ENCODE measurements around the gene COLEC11.

COLEC11 gene

DNA sequence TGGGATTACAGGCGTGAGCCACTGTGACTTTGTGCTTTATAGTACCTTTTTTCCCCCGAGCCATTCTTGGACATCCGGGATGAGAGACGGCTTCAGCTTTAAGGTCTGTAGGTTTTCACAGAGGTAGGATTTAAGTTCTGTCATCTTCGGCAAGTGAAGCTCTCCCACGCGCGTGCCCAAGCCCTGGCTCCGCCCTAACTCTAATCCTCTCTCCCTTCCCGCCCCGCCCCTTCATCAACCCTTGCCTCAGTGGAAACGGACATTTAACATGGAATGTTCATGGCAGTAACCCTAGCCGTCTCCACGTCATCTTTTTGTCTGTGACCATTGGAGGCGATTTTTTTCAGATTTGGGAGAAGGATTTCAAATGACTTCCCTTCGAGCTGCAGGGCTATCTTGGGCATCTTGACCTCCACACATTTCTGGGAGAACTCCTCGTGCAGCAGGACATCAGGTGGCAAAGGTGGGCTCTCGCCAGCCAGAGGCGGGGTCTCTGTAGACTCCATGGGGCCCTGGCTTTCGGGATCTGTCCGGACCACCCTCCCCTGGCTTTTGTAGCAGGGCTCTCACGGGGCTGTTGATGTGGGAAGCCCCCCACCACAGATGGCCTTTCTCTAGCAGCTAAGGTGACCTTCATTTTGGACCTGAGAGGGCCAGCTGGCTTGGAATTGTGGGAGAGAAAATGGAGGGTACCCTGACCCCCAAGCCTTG lies 6.8 kb downstream of the COLEC11 start:
- no peak overlapping the region for H3K4me3 Mint-ChIP-seq

DNA sequence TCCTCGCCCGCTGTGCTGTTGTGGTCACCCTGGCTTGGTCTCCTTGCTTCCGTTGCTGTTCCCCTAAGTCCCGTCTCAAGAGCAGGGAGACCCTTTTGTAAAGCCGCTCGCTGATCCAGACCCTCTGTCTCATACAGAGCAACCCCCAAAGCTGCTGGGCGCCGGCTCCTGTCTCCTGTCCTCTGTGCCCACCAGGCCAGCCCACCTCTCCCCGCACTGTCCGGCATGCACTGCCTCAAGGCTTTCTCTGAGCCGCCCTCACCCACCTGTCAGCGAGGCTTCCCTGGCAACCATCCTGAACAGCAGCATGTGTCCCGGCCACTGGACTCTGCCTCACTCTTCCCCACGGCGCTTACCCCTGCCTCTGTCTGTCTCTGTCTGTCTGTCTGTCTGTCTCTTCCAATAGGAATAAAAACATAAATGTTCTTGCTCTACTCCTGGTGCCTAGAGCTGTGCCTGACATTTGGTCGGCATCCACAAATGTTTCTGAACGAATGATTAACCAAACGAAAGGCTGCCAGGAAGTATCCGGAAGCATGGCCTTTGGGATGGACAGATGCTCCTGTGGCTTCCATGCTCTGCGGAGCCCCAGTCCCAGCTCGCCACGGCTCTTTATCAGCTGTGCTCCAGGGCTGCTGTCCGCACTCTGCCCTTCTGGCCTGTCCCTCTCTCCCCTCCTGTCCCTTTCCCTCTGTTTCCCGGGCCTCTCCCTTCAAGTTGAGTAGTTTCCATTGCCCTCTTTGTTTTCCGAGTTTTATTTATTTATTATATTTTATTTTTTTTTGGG lies 7.8 kb downstream of the COLEC11 start:
- H3K27ac Mint-ChIP-seq = peak overlapping the region; percentile 30
- H3K4me1 Mint-ChIP-seq = peaks cover 23% of the 10 kb centered on the region
- TF ChIP-seq, protein P1, sequence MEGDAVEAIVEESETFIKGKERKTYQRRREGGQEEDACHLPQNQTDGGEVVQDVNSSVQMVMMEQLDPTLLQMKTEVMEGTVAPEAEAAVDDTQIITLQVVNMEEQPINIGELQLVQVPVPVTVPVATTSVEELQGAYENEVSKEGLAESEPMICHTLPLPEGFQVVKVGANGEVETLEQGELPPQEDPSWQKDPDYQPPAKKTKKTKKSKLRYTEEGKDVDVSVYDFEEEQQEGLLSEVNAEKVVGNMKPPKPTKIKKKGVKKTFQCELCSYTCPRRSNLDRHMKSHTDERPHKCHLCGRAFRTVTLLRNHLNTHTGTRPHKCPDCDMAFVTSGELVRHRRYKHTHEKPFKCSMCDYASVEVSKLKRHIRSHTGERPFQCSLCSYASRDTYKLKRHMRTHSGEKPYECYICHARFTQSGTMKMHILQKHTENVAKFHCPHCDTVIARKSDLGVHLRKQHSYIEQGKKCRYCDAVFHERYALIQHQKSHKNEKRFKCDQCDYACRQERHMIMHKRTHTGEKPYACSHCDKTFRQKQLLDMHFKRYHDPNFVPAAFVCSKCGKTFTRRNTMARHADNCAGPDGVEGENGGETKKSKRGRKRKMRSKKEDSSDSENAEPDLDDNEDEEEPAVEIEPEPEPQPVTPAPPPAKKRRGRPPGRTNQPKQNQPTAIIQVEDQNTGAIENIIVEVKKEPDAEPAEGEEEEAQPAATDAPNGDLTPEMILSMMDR (IDR thresholded peaks at IDR 0.05) = no peak

More for the DNA sequence above, 6.8 kb downstream of the COLEC11 start:
- no peak for DNase-seq
- Mint-ChIP-seq H3K27ac (no peak overlapping the region), H3K9me3 (no peaks in the 10 kb centered on the region), H3K36me3 (ENCODE audit: low read depth) (no peaks in the 10 kb centered on the region), H3K4me1 (peaks cover 30% of the 10 kb centered on the region), H3K27me3 (ENCODE audit: low read depth, poor library complexity) (peaks cover 4% of the 10 kb centered on the region)
- TF ChIP-seq, protein P1 (IDR thresholded peaks at IDR 0.05) = no peak

GRCh38 chr2:3603536-3604206 lies 8.8 kb downstream of the COLEC11 start:
- Mint-ChIP-seq H3K4me3 (no peak overlapping the region), H3K36me3 (ENCODE audit: low read depth) (no peaks in the 10 kb centered on the region), H3K4me1 (peaks cover 28% of the 10 kb centered on the region), H3K27ac (peak overlapping the region; percentile 48), H3K9me3 (no peaks in the 10 kb centered on the region), H3K27me3 (ENCODE audit: low read depth, poor library complexity) (peaks cover 5% of the 10 kb centered on the region)
- DNase-seq = no peak
- TF ChIP-seq, protein P1 (IDR thresholded peaks at IDR 0.05) = no peak

More for the DNA sequence above, 7.8 kb downstream of the COLEC11 start:
- Mint-ChIP-seq H3K27me3 (ENCODE audit: low read depth, poor library complexity) (no peaks in the 10 kb centered on the region), H3K4me3 (no peak overlapping the region), H3K9me3 (no peaks in the 10 kb centered on the region), H3K36me3 (ENCODE audit: low read depth) (no peaks in the 10 kb centered on the region)
- no peak for DNase-seq

DNA sequence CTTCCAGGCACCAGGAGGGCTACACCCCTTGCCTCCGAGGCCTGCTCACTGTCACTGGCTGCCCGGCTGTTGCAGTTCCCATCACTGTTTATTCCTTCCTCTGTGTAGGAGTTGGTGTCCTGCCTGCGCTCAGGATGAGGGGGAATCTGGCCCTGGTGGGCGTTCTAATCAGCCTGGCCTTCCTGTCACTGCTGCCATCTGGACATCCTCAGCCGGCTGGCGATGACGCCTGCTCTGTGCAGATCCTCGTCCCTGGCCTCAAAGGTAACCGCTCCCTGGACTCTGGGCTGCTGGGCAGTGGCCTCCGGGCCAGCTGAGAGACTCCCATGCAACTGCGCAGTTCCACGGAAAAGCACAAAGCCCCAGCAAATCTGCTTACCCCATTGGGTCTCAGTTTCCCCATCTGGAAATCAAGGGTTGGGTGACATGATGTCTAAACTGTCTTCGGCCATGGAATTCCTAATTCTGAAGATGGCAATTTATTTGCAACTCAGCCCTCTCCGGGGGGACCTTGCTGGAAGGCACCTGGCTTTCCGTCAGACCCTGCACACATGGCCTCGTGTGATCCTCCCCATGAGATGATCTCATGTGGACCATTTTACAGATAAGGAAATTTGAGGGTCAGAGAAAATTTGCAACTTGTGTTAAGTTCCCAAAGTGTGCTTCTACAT lies 9.4 kb downstream of the COLEC11 start:
- H3K27me3 Mint-ChIP-seq (ENCODE audit: low read depth, poor library complexity) = peaks cover 9% of the 10 kb centered on the region
- TF ChIP-seq, protein P1 (IDR thresholded peaks at IDR 0.05) = no peak
- DNase-seq = no peak
- H3K4me1 Mint-ChIP-seq = peaks cover 28% of the 10 kb centered on the region
- H3K27ac Mint-ChIP-seq = no peak overlapping the region
- H3K9me3 Mint-ChIP-seq = no peaks in the 10 kb centered on the region
- H3K4me3 Mint-ChIP-seq = no peak overlapping the region
- H3K36me3 Mint-ChIP-seq (ENCODE audit: low read depth) = no peaks in the 10 kb centered on the region

- Mint-ChIP-seq H3K4me3 (no peak overlapping the region), H3K4me1 (peaks cover 28% of the 10 kb centered on the region), H3K9me3 (no peaks in the 10 kb centered on the region), H3K27me3 (ENCODE audit: low read depth, poor library complexity) (peaks cover 9% of the 10 kb centered on the region), H3K36me3 (ENCODE audit: low read depth) (no peaks in the 10 kb centered on the region), H3K27ac (peak overlapping the region; percentile 12)
- TF ChIP-seq, protein P1 (IDR thresholded peaks at IDR 0.05) = no peak
- DNase-seq = no peak
Measured at GRCh38 chr2:3604991-3605961, 10.4 kb downstream of the COLEC11 start.

All from nephron progenitor cell (in vitro differentiated cells).